ENCODE data around the gene CDK5R2. TPM values are rescaled to one million over a fixed set of nuclear protein-coding genes. Genes with fewer than 3 reads are reported as not detected.

The CDK5R2 gene
- total RNA-seq, result not detected in 2 replicates

DNA sequence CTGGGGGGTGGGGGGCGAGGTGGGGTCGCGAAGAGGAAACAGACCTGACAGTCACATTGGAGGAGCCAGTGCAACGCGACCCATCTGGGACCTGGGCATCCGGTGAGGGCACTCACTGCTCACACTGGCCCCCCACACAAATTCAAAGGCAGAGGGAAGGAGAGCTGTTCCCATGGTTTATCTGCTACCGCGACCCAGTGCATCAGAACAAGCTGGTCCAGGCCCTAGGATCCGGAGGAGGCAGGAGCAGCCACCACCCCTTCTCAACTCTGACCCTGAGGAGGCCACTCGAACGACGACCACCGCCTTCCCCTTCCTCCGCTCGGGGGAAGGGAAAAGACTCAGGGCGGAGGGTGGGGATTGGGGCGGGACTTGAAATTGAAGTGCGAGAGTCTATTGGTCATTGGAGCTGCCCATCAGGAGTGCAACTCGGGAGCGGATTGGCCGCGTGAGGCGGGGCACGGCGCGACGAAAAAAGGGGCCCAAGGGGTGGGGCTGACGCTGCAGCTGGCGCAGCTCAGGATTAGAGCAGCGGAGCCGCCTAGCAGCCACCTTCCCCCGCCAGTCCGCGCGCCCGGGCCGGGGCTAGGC lies at the start of gene CDK5R2:
CDK5R2 (plus strand) TSS at position 526 of the 591 bp plus-strand sequence. CDS start 155 bp downstream, outside the sequence.

GRCh38 chr2:218985021-218985324 lies 25.5 kb downstream of the CDK5R2 start, which contains the start of gene FEV:
TSS of gene FEV (minus strand) at chr2:218985184. CDS start at chr2:218985075, 109 bp downstream.

GRCh38 chr2:218993345-218994315 lies 34.2 kb downstream of the CDK5R2 start, which contains the start of gene CRYBA2:
TSS of gene CRYBA2 (minus strand) at chr2:218993422. CDS start at chr2:218993176, 246 bp downstream.

Small RNA genes lying within 50 kb of the gene (small RNA-seq; reads per million reads assigned to genes)
- gene MIR375 (0.15 reads per million), gene RNU6-642P (not detected)

Other genes with a start within 250 kb of the CDK5R2 start
- gene TTLL4, start 248.8 kb upstream of the CDK5R2 start, total RNA-seq, result 14.1 and 22.7 TPM in 2 replicates
- gene CYP27A1, start 177.5 kb upstream of the CDK5R2 start, total RNA-seq, result 54.0 and 59.7 TPM in 2 replicates
- gene PRKAG3, start 127.9 kb upstream of the CDK5R2 start, total RNA-seq, result 0.11 and 0.39 TPM in 2 replicates
- gene WNT6, start 99.9 kb upstream of the CDK5R2 start, total RNA-seq, result not detected in 2 replicates
- gene WNT10A, start 78.8 kb upstream of the CDK5R2 start, total RNA-seq, result not detected in 2 replicates
- not detected in 2 replicates for gene FEV, start 25.5 kb downstream of the CDK5R2 start, total RNA-seq
- gene CRYBA2, start 33.8 kb downstream of the CDK5R2 start, total RNA-seq, result 0.54 TPM in 1 of 2 replicates, not detected in the other
- 0.22 TPM in 1 of 2 replicates, not detected in the other for gene CFAP65, start 81.8 kb downstream of the CDK5R2 start, total RNA-seq
- not detected in 2 replicates for gene IHH, start 101.3 kb downstream of the CDK5R2 start, total RNA-seq
- 19.9 and 27.6 TPM in 2 replicates for gene NHEJ1, start 201.1 kb downstream of the CDK5R2 start, total RNA-seq
- gene SLC23A3, start 210.4 kb downstream of the CDK5R2 start, total RNA-seq, result 1.8 and 2.2 TPM in 2 replicates
- 25.9 and 28.0 TPM in 2 replicates for gene CNPPD1, start 217.3 kb downstream of the CDK5R2 start, total RNA-seq
- gene RETREG2, start 218.6 kb downstream of the CDK5R2 start, total RNA-seq, result 86.2 and 87.0 TPM in 2 replicates
- 16.4 and 22.6 TPM in 2 replicates for gene ZFAND2B, start 247.1 kb downstream of the CDK5R2 start, total RNA-seq